Esophagus squamous epithelium (tissue), 5 donors: Measurements from ENCODE around the gene HOTAIR. TPM values are rescaled to one million over a fixed set of nuclear protein-coding genes. Genes with fewer than 3 reads are reported as not detected.

Experiments used
- DNase-seq: peaks from one replicate; lab custom pipeline; 2025; lab: John Stamatoyannopoulos, UW
- H3K27ac ChIP-seq, 4 donors: fragments of 200-600 bp; sonication (generic); one replicate each; pipeline ENCODE4 v1.5.1; 2016 to 2019; ENCODE audit warnings: mild to moderate bottlenecking in 1 of 4
- H3K27me3 ChIP-seq, 4 donors: fragments of 200-600 bp; sonication (generic); 1 replicate in 3 of 4; 2 replicates in 1 of 4; pipeline versions ENCODE4 v1.5.1 to v1.6.0; 2017 to 2021; ENCODE audit warnings: antibody characterized with exemption in 1 of 4
- H3K36me3 ChIP-seq, 3 donors: fragments of 200-600 bp; sonication (generic); one replicate each; pipeline ENCODE4 v1.5.1; 2016 to 2019
- H3K4me1 ChIP-seq, 3 donors: fragments of 200-600 bp; sonication (generic); one replicate each; pipeline ENCODE4 v1.5.1; 2017 to 2019
- H3K4me3 ChIP-seq, 4 donors: fragments of 200-600 bp; sonication (generic); 1 replicate in 3 of 4; 2 replicates in 1 of 4; pipeline ENCODE4 v1.5.1; 2016 to 2019; ENCODE audit warnings: mild to moderate bottlenecking in 2 of 4, moderate library complexity in 1 of 4
- H3K9me3 ChIP-seq, 3 donors: fragments of 200-600 bp; sonication (generic); one replicate each; pipeline ENCODE4 v1.5.1; 2016 to 2019
- POLR2A ChIP-seq, 4 donors: fragments of 450-650 bp; IDR thresholded peaks; one replicate each; pipeline ENCODE4 v1.6.1; 2017; ENCODE audit warnings: antibody characterized with exemption in 4 of 4, mild to moderate bottlenecking in 4 of 4, moderate library complexity in 3 of 4
- WGBS, 2 donors: methylation state at CpG; one replicate each; pipeline ENCODE4 v1.1.5; 2018; 5-methylcytosine and 5-hydroxymethylcytosine counted together
- intact Hi-C: fragments of 100-400 bp; cut with DNase I; formaldehyde crosslinking; loops from one replicate; pipeline ENCODE4 v1.15.0; 2022
- total RNA-seq, 4 donors: library from RNA; depleted of rRNA; stranded (reverse); fragments of >200 nt; gene quantifications; one replicate each; pipeline ENCODE4 v1.1.0, GENCODE V29; 2016
- TF ChIP-seq, protein P1 (sequence below), 6 experiments: fragments of 450-650 bp in 4 of 6; fragments of 200-600 bp in 2 of 6; sonication (generic) in 2 of 6; IDR thresholded peaks; one replicate each; pipeline ENCODE4 v1.5.1; 2016 to 2019; ENCODE audit warnings: antibody characterized with exemption in 6 of 6, mild to moderate bottlenecking in 4 of 6, moderate library complexity in 4 of 6
- donor health status: DM: yes; HTN: yes; CAD: no.

Gene HOTAIR
- total RNA-seq, 4 donors from 2014 or later: not detected

DNA sequence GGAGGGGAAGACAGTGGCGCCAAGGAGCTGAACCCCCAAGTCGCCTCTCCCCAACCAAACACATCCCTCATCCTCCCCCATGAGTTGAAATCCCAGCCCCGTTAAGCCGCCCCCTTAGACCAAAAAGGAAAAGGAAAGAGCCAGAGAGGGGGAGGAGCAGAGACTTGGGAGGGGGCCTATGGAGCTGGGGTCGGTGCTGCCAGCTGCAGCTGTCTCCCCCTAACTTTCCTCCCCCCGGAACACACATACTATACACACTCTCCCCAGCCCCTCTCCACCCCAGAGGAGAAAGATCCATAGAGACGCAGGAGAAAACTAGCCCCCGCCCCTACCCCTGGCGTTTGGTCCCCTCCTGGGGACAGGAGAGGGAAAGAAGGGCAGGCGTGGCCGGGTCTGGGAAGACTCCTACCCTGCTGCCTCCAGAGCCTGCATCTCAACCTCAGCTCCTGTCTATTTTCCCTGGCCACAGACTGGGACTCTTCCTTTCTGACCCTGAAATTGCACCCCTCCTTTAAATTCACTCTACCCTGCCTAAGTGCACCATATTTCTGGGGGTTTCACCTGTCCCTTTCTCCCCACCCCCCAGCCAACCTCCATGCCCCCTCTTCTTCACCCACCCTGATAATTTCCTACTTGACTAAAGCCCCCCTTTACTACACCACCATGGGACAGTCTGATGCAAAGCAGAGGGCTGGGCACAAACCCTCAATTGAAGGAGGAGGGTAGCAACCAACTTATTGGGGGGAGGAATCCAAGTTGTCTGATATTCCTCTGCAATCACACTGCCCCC lies 23.6 kb upstream of the HOTAIR start:
- TF ChIP-seq, protein P1, sequence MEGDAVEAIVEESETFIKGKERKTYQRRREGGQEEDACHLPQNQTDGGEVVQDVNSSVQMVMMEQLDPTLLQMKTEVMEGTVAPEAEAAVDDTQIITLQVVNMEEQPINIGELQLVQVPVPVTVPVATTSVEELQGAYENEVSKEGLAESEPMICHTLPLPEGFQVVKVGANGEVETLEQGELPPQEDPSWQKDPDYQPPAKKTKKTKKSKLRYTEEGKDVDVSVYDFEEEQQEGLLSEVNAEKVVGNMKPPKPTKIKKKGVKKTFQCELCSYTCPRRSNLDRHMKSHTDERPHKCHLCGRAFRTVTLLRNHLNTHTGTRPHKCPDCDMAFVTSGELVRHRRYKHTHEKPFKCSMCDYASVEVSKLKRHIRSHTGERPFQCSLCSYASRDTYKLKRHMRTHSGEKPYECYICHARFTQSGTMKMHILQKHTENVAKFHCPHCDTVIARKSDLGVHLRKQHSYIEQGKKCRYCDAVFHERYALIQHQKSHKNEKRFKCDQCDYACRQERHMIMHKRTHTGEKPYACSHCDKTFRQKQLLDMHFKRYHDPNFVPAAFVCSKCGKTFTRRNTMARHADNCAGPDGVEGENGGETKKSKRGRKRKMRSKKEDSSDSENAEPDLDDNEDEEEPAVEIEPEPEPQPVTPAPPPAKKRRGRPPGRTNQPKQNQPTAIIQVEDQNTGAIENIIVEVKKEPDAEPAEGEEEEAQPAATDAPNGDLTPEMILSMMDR (IDR thresholded peaks at IDR 0.05): no peak
- TF ChIP-seq POLR2A (IDR thresholded peaks at IDR 0.05): no peak
- Histone ChIP-seq H3K9me3 (no peaks in the 10 kb centered on the region), H3K4me1 (peaks cover 32 to 54% (median 37%) of the 10 kb centered on the region in 3 donors), H3K27ac (no peak overlapping the region), H3K4me3 (no peak overlapping the region), H3K36me3 (no peaks in the 10 kb centered on the region), H3K27me3 (peaks cover 19 to 100% (median 83%) of the 10 kb centered on the region in 4 donors)
- no peak for DNase-seq
- WGBS, 2 donors: 24 to 50% methylated on average over 9 to 11 of the region's 11 CpGs
- intact Hi-C loops: no loop called here

DNA sequence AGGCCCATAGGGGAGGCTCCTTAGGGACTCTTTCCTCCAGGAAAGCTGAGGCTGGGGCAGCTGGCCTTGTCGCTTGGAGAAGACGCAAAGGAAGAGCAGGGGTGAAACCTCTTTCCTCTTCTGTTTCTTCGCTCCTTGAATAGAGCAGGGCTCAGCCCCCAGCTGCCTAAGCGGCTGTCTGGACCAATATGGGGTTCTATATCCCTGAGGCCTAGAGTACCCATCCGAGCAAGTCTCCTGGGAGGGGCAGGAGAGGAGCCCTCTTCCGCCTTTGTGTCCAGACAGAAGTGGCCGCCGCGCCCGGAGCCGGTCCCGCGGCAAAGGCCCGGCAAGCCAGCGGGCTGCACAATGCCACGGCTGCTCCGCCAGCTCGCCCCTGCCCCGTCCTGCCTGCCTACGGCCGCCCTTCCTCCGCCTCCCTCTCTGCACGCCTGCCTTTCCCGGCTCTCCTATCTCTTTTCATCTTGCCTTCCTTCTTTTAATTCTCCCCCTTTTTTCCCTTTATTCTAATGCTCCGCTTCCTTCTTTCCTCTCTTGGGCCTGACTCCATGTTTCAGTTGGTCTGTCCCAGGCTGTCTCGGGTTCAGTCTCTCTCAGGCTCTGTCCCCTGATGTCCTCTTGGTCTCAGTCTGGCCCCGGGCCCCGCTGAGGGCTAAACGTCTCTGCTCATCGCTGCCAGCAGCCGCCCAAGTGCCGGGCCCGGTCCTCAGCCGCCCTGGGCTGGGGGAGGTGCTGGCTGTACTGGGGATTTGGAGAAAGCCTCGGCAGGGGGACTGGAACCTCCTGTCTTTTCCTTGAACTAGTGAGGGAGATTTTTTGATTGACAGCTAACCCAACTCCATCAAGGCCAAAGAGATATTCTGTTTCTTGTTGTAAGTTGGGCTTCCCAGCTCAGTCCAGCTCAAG lies 22.7 kb upstream of the HOTAIR start:
- no peak for DNase-seq
- no peak overlapping the region for H3K27ac ChIP-seq
- H3K4me1 ChIP-seq: peaks cover 32 to 54% (median 37%) of the 10 kb centered on the region in 3 donors
- H3K9me3 ChIP-seq: no peaks in the 10 kb centered on the region
- H3K36me3 ChIP-seq: no peaks in the 10 kb centered on the region
- intact Hi-C loops: no loop called here
- peaks cover 19 to 100% (median 85%) of the 10 kb centered on the region in 4 donors for H3K27me3 ChIP-seq
- no peak overlapping the region for H3K4me3 ChIP-seq
- 50% methylated on average over 23 to 26 of the region's 35 CpGs for WGBS, 2 donors
- no peak for TF ChIP-seq POLR2A (IDR thresholded peaks at IDR 0.05)
- TF ChIP-seq, protein P1 (IDR thresholded peaks at IDR 0.05): no peak

DNA sequence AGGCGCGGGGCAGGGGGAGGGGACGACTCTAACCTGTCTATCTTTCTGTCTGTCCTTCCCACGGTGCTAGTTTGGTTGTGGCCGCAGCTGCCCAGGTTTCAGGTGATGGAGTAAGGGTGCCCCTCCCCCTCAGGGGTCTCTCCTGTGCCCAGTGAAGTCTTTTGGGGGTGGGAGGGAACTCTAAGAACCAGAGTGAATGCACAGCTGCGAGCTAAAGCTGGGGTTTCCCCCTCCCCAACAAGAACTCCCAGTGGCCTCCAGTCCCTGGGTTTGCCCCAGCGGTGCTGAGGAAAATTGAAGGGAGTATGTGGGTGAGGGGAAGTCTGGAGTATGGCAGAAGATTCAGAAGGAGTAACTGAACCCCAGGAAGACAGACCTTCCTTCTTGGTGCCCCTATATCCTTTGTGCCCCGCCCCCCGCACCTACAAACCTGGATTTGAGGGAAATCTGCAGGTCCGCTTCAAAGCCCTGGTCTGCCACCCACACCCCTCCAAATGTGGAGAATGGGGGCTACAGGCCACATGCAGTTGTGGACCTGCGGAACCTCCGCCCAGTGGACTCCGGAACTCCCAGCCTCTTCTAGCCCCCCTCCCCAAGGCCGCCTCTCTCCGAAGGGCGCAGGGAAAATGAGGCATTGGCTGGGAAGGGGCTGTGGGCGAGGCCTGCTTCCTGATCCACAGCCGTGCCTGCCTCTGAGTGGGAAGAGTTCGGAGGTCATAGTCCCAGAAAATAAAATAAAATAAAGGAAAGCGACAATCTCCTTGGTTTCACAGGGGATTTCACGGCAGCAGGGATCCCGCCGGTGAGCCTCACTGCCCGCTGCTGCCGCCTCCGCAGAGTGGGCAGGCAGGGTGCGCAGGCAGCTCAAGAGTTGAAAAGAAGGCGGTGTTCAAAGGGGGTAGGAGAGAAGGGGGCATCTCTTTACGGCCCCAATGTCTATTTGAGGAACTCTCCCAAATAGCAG lies 21.8 kb upstream of the HOTAIR start:
- Histone ChIP-seq H3K4me1 (peaks cover 32 to 54% (median 37%) of the 10 kb centered on the region in 3 donors), H3K27ac (peak overlapping the region in 1 of 4 donors; percentile 37), H3K36me3 (no peaks in the 10 kb centered on the region), H3K9me3 (no peaks in the 10 kb centered on the region), H3K4me3 (peak overlapping the region; percentile 30 to 69 (median 50)), H3K27me3 (peaks cover 26 to 100% (median 87%) of the 10 kb centered on the region in 4 donors)
- DNase-seq: no peak
- intact Hi-C loops: no loop called here
- TF ChIP-seq, protein P1 (IDR thresholded peaks at IDR 0.05): no peak
- no peak for TF ChIP-seq POLR2A (IDR thresholded peaks at IDR 0.05)
- WGBS, 2 donors: 61% methylated on average over 17 of the region's 29 CpGs

DNA sequence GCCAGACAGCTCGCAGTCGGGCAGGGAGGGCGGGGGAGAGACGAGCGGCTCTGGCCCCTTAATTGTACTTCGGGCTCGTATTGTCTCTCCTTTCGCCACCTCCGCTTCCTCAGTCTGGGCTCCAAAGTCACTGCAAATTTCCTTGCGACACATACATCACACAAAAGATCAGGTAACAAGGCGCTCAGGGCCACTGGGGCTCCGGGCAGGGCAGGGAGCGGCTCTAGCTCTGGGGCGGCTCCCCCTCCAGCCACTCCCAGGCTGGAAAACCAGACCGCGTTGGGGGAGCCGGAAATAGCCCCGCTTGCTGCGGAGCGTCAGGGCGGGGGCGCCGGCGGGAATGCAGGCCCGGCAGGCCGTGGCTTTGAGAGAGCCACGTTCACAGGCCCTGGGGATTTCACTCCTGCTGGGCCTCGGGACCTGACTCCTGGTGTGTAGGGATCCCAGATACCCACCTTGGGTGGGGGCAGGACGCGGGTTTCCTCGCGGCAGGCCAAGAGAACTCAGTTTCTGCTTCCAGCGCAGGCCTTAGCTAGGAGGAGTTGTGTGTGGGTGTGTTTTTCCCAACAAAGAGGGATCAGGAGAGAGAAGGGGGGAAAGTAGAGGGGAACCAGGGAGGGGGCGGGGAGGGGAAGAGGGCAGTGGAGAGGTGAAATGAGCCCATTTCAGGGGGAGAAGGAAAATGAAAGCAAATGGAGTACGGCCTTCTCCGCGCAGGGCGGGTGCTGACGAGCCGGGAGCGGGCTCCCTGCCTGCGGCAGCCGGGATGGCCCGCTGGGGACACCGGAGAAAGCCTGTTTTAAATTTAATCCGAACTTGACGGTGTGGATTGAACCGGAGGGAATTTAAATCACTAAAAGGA lies 20.9 kb upstream of the HOTAIR start:
- H3K4me1 ChIP-seq: peaks cover 29 to 55% (median 35%) of the 10 kb centered on the region in 3 donors
- H3K9me3 ChIP-seq: no peaks in the 10 kb centered on the region
- intact Hi-C loops: no loop called here
- 1 to 3% methylated on average over 29 to 36 of the region's 48 CpGs for WGBS, 2 donors
- H3K4me3 ChIP-seq: peak overlapping the region; percentile 30 to 69 (median 50)
- no peaks in the 10 kb centered on the region for H3K36me3 ChIP-seq
- DNase-seq: no peak
- TF ChIP-seq, protein P1 (IDR thresholded peaks at IDR 0.05): peak in 1 of 6 experiments; percentile 13
- peak in 1 of 4 donors; percentile 16 for TF ChIP-seq POLR2A (IDR thresholded peaks at IDR 0.05)
- H3K27me3 ChIP-seq: peaks cover 25 to 100% (median 90%) of the 10 kb centered on the region in 4 donors
- peak overlapping the region in 2 of 4 donors; percentile 37 to 42 for H3K27ac ChIP-seq
